T-cell (primary cell): ENCODE measurements around the gene TEX52. TPM values are rescaled to one million over a fixed set of nuclear protein-coding genes. Genes with fewer than 3 reads are reported as not detected.

Experiments used
- ATAC-seq, 4 experiments: fragments of 200-7000 bp in 3 of 4; fragments of 150-1000 bp in 1 of 4; cut with Tn5 transposase; replicated peaks in 1 of 4; 1 replicate in 3 of 4; 2 replicates in 1 of 4; pipeline ENCODE4 v1.10.0; 2021; ENCODE audit warnings: moderate library complexity in 3 of 4, mild to moderate bottlenecking in 2 of 4, moderate number of reproducible peaks in 1 of 4
- CTCF ChIA-PET, 2 donors: fragments of 300-600 bp; sonication (Branson Sonifier 250); formaldehyde crosslinking; loops; one replicate each; lab custom pipeline; 2022; ENCODE audit warnings: antibody characterized with exemption in 2 of 2; lab: Charles Lee
- POLR2A ChIA-PET, 2 donors: fragments of 300-600 bp; sonication (Branson Sonifier 250); formaldehyde crosslinking; loops; one replicate each; lab custom pipeline; 2022; ENCODE audit warnings: antibody characterized with exemption in 2 of 2; lab: Charles Lee
- DNase-seq, 35 experiments: peaks; one replicate each; pipeline versions ENCODE4 v3.0.0 to v3.0.0-alpha.2; 2013 to 2023
- H3K27ac ChIP-seq: one replicate; pipeline ENCODE4 v1.5.1; 2013; ENCODE audit warnings: low read length
- H3K27me3 ChIP-seq, 2 experiments: replicated peaks in 1 of 2; 1 replicate in 1 of 2; 2 replicates in 1 of 2; pipeline versions ENCODE4 v1.6.1 to v1.7.0; 2013; ENCODE audit warnings: low read length in 1 of 2, mixed read lengths in 1 of 2; ENCODE audit not compliant: control insufficient read depth in 2 of 2, insufficient read depth in 2 of 2; ENCODE audit errors: extremely low read depth in 1 of 2
- H3K36me3 ChIP-seq, 2 donors: 1 replicate in 1 of 2; 2 replicates in 1 of 2; pipeline versions ENCODE4 v1.6.1 to v1.7.0; 2013; ENCODE audit warnings: low read length in 1 of 2; ENCODE audit not compliant: control insufficient read depth in 2 of 2, insufficient read depth in 1 of 2; ENCODE audit errors: extremely low read depth in 1 of 2
- H3K4me1 ChIP-seq, 2 experiments: 1 replicate in 1 of 2; 2 replicates in 1 of 2; pipeline versions ENCODE4 v1.6.1 to v1.7.0; 2013; ENCODE audit warnings: low read length in 2 of 2, mixed read lengths in 1 of 2; ENCODE audit not compliant: insufficient read depth in 2 of 2, control insufficient read depth in 1 of 2; ENCODE audit errors: extremely low read depth in 1 of 2
- H3K4me3 ChIP-seq, 2 donors: 1 replicate in 1 of 2; 2 replicates in 1 of 2; pipeline versions ENCODE4 v1.5.1 to v1.7.0; 2013; ENCODE audit warnings: mild to moderate bottlenecking in 2 of 2, low read length in 1 of 2, moderate library complexity in 1 of 2; ENCODE audit not compliant: control insufficient read depth in 1 of 2; ENCODE audit errors: extremely low read depth in 1 of 2
- H3K9me3 ChIP-seq: 2 replicates; pipeline ENCODE4 v1.7.0; 2013
- H3K27ac Mint-ChIP-seq, 2 donors: one replicate each; pipeline ENCODE4 v1.8.0; 2020 to 2021; ENCODE audit warnings: mild to moderate bottlenecking in 2 of 2, mixed read lengths in 2 of 2
- H3K27me3 Mint-ChIP-seq, 2 donors: one replicate each; pipeline ENCODE4 v1.8.0; 2021 to 2022; ENCODE audit warnings: mixed read lengths in 2 of 2
- H3K36me3 Mint-ChIP-seq: one replicate; pipeline ENCODE4 v1.8.0; 2021; ENCODE audit warnings: mixed read lengths
- H3K4me1 Mint-ChIP-seq, 3 donors: one replicate each; pipeline ENCODE4 v1.8.0; 2020 to 2022; ENCODE audit warnings: mixed read lengths in 3 of 3, mild to moderate bottlenecking in 1 of 3
- H3K4me3 Mint-ChIP-seq, 3 donors: one replicate each; pipeline ENCODE4 v1.8.0; 2020 to 2022; ENCODE audit warnings: mild to moderate bottlenecking in 3 of 3, mixed read lengths in 3 of 3, moderate library complexity in 3 of 3
- H3K9me3 Mint-ChIP-seq, 3 donors: one replicate each; pipeline ENCODE4 v1.8.0; 2020 to 2022; ENCODE audit warnings: mixed read lengths in 3 of 3
- whole genome bisulfite sequencing: methylation state at CpG from one replicate; pipeline ENCODE4 v1.1.5; 2013; ENCODE audit warnings: missing lambda C conversion rate; ENCODE audit not compliant: insufficient coverage; 5-methylcytosine and 5-hydroxymethylcytosine counted together
- total RNA-seq, 35 experiments: library from RNA in 6 of 35; stranded (reverse) in 6 of 35; fragments of 120-200 nt in 1 of 35; gene quantifications; one replicate each; pipeline versions ENCODE4 v1.2.1 to v1.2.4 and lab custom pipeline; 2013 to 2026

Gene TEX52
- total RNA-seq, 5 donors from 2014 or later (not counting 1 experiment from before 2014, with no cell fraction given): not detected

DNA sequence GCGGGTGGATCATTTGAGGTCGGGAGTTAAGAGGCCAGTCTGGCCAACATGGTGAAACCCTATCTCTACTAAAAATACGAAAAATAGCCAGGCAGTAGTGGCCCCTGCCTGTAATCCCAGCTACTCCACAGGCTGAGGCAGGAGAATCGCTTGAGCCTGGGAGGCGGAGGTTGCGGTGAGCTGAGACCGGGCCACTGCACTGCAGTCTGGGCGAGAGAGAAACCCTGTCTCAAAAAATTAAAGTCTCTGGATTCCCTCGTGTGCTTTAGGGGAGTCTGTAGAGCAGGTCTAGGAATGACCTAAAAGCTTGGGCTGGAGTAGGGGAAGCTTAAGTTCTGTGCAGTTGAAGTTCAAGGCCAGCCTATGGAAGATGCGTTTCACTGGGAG, 33.2 kb upstream of the TEX52 start:
- Histone ChIP-seq H3K4me1 (peaks cover 0 to 17% of the 10 kb centered on the region in 2 experiments), H3K4me3 (peak overlapping the region; percentile 19 to 87), H3K36me3 (peaks cover 3 to 6% of the 10 kb centered on the region in 2 donors), H3K27ac (peak overlapping the region; percentile 70), H3K9me3 (no peaks in the 10 kb centered on the region), H3K27me3 (no peaks in the 10 kb centered on the region)
- ChIA-PET CTCF (interaction anchor here in 1 of 2 donors (0.9 to 1.0 kb wide), 2 partner anchors 9 to 12 kb away, joined by 4 to 6 read pairs; no protein-coding TSS in a partner anchor), POLR2A (interaction anchor here (0.9 to 1.1 kb wide), 4 partner anchors 9 to 15 kb away, joined by 3 to 5 read pairs (median 4); partner anchors contain the start of genes FOXM1 (in 1 of the 2) and RHNO1 (in 1 of the 2))
- ATAC-seq: no peak
- peak overlapping the region; percentile 91 to 96 for H3K27ac Mint-ChIP-seq
- peak overlapping the region; percentile 88 to 94 (median 93) for H3K4me3 Mint-ChIP-seq
- H3K27me3 Mint-ChIP-seq: no peaks in the 10 kb centered on the region
- H3K9me3 Mint-ChIP-seq: no peaks in the 10 kb centered on the region
- H3K4me1 Mint-ChIP-seq: peaks cover 18 to 35% (median 29%) of the 10 kb centered on the region in 3 donors
- 85% methylated on average over 9 of the region's 10 CpGs for WGBS
- H3K36me3 Mint-ChIP-seq: peaks cover 8% of the 10 kb centered on the region
- DNase-seq: no peak

DNA sequence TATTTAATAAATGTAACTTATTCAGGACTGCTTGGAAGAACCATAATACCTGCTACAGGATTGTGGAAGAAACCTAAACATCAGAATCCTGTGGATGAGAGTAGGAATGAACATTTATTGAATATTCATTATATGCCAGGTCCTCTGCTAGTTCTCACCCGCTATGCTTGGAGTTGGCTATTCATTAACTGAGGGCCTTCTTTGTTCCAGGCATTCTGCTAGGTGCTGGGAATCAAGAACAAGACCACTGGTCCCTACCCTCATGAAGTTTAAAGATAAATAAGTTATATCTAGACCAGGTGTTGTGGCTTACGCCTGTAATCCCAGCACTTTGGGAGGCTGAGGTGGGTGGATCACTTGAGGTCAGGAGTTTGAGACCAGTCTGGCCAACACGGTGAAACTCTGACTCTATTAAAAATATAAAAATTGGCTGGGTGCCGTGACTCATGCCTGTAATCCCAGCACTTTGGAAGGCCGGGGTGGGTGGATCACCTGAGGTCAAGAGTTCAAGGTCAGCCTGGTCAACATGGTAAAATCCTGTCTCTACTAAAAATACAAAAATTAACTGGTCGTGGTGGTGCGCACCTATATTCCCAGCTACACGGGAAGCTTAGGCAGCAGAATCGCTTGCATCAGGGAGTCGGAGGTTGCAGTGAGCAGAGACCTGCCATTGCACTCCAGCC, 30.1 kb upstream of the TEX52 start:
- Mint-ChIP-seq H3K27me3 (no peaks in the 10 kb centered on the region), H3K36me3 (peaks cover 13% of the 10 kb centered on the region), H3K27ac (no peak overlapping the region), H3K4me1 (peaks cover 25 to 35% (median 26%) of the 10 kb centered on the region in 3 donors), H3K4me3 (no peak overlapping the region), H3K9me3 (no peaks in the 10 kb centered on the region)
- ATAC-seq (no peak), DNase-seq (no peak)
- ChIA-PET POLR2A (interaction anchor here in 1 of 2 donors (0.6 to 0.8 kb wide), 2 partner anchors 9 to 12 kb away, joined by 3 to 6 read pairs; no protein-coding TSS in a partner anchor), CTCF (interaction anchor here (0.6 to 1.0 kb wide), 2 partner anchors 11 to 846 kb away, joined by 3 read pairs; no protein-coding TSS in a partner anchor)
- Histone ChIP-seq H3K27me3 (no peaks in the 10 kb centered on the region), H3K27ac (no peak overlapping the region), H3K4me3 (no peak overlapping the region), H3K9me3 (no peaks in the 10 kb centered on the region), H3K36me3 (peaks cover 6 to 7% of the 10 kb centered on the region in 2 donors), H3K4me1 (peaks cover 0 to 17% of the 10 kb centered on the region in 2 experiments)
- WGBS: 98% methylated on average over 7 of the region's 10 CpGs

DNA sequence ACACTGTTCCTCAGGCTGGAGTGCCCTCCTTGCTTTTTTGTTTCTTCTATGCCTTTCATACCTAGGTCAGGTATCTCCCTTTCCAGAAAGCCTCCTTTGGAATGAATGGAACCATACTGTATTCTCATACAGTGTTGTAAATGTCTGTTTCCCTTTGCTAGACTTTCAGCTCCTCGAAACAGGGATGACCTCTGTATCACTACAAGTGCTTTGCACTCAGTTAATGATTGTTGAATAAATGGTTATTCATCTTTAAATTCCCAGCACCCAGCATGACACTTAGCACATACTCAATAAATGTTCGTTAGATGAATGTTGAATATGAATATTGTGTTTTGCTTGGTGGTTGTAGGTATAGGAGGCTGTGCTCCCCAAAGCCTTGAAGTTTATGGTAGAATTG, 28.0 kb upstream of the TEX52 start:
- H3K27me3 Mint-ChIP-seq: no peaks in the 10 kb centered on the region
- WGBS: no CpG with 5 or more reads among the region's 2 CpGs
- H3K27ac Mint-ChIP-seq: peak overlapping the region; percentile 1 to 8
- peaks cover 13% of the 10 kb centered on the region for H3K36me3 Mint-ChIP-seq
- H3K4me1 Mint-ChIP-seq: peaks cover 17 to 29% (median 19%) of the 10 kb centered on the region in 3 donors
- DNase-seq (no peak), ATAC-seq (no peak)
- Histone ChIP-seq H3K9me3 (no peaks in the 10 kb centered on the region), H3K4me3 (no peak overlapping the region), H3K36me3 (peaks cover 6 to 7% of the 10 kb centered on the region in 2 donors), H3K27me3 (no peaks in the 10 kb centered on the region), H3K4me1 (peaks cover 0 to 12% of the 10 kb centered on the region in 2 experiments), H3K27ac (no peak overlapping the region)
- no peaks in the 10 kb centered on the region for H3K9me3 Mint-ChIP-seq
- POLR2A ChIA-PET: interaction anchor here in 1 of 2 donors (0.7 kb wide), 1 partner anchor 51 kb away, joined by 3 read pairs; no protein-coding TSS in a partner anchor
- no peak overlapping the region for H3K4me3 Mint-ChIP-seq
- CTCF ChIA-PET: interaction anchor here (0.6 to 0.7 kb wide), 5 partner anchors 9 to 1955 kb away, joined by 3 to 7 read pairs (median 6); no protein-coding TSS in a partner anchor

DNA sequence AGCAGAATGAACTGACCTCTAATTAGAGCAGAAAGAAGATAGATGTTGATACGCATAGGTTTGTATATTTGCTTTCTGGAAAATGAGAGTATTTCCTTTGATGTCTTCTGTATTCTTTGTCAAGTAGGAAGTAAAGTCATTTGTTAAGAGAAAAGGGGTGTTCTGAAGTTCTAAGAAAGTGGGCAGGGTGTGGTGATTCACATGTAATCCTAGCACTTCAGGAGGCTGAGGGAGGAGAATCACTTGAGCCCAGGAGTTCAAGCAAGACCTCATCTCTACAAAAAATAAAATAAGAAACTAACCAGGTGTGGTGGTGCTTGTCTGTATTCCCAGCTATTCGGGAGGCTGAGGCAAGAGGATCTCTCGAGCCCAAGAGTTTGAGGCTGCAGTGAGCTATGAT, 23.0 kb upstream of the TEX52 start:
- WGBS: 43% methylated on average over 1 of the region's 3 CpGs
- Histone ChIP-seq H3K4me3 (no peak overlapping the region), H3K36me3 (peaks cover 0 to 3% of the 10 kb centered on the region in 2 donors), H3K4me1 (peaks cover 5 to 42% of the 10 kb centered on the region in 2 experiments), H3K27ac (no peak overlapping the region), H3K27me3 (no peaks in the 10 kb centered on the region), H3K9me3 (no peaks in the 10 kb centered on the region)
- H3K9me3 Mint-ChIP-seq: no peaks in the 10 kb centered on the region
- H3K4me3 Mint-ChIP-seq: peak overlapping the region in 2 of 3 donors; percentile 48 to 92
- ChIA-PET POLR2A (no interaction called here), CTCF (interaction anchor here (0.6 to 1.2 kb wide), 4 partner anchors 10 to 88 kb away, joined by 3 to 9 read pairs (median 4); no protein-coding TSS in a partner anchor)
- ATAC-seq (no peak), DNase-seq (no peak)
- H3K36me3 Mint-ChIP-seq: peaks cover 4% of the 10 kb centered on the region
- peak overlapping the region; percentile 43 to 61 for H3K27ac Mint-ChIP-seq
- H3K27me3 Mint-ChIP-seq: no peaks in the 10 kb centered on the region
- H3K4me1 Mint-ChIP-seq: peaks cover 37 to 46% (median 39%) of the 10 kb centered on the region in 3 donors

DNA sequence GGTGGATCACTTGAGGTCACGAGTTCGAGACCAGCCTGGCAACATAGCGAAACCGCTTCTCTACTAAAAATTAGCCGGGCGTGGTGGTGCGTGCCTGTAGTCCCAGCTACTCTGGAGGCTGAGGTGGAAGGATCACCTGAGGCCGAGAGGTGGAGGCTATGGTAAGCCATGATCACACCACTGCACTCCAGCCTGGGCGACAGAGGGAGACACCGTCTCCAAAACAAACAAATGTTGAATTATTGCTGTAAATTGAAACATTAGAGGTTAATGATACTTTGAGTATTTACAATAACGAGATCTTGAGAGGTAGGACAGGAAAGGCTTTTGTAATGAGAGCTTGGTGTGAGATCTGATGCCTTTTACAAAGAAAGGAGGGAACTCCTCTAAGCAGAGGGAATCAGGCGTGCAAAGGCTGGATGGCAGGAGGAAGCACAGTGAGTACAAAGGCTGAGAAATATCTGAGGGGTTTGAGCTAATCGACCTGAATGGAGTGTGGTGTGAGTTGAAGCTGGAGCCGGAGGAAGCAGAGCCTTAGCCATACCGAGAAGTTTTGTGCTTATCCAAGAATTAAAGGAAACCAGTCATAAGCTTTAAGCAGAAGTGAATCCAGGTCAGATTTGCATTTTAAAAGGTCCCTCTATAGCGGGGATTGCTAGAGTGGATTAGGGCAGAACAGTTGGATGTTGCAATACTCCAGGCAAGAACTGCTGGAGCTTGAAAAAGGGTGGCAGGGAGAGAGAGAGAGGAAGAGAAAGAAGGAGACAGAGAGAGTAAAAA, 21.3 kb upstream of the TEX52 start:
- H3K27me3 ChIP-seq: no peaks in the 10 kb centered on the region
- H3K9me3 ChIP-seq: no peaks in the 10 kb centered on the region
- Mint-ChIP-seq H3K4me1 (peaks cover 31 to 42% (median 39%) of the 10 kb centered on the region in 3 donors), H3K27ac (peak overlapping the region; percentile 99), H3K36me3 (no peaks in the 10 kb centered on the region), H3K27me3 (no peaks in the 10 kb centered on the region), H3K4me3 (peak overlapping the region; percentile 92 to 98 (median 98)), H3K9me3 (no peaks in the 10 kb centered on the region)
- ATAC-seq (no peak), DNase-seq (peak in 1 of 35 experiments; percentile 12)
- 28% methylated on average over 10 of the region's 16 CpGs for WGBS
- H3K4me3 ChIP-seq: peak overlapping the region; percentile 75 to 94
- POLR2A ChIA-PET: interaction anchor here (0.7 to 1.1 kb wide), 4 partner anchors 8 to 1167 kb away, joined by 3 read pairs; no protein-coding TSS in a partner anchor
- peaks cover 5 to 41% of the 10 kb centered on the region in 2 experiments for H3K4me1 ChIP-seq
- H3K36me3 ChIP-seq: peaks cover 0 to 3% of the 10 kb centered on the region in 2 donors
- CTCF ChIA-PET: interaction anchor here (0.6 to 1.3 kb wide), 4 partner anchors 10 to 207 kb away, joined by 3 to 6 read pairs (median 4); partner anchors contain the start of gene TULP3 (in 1 of the 2)
- peak overlapping the region; percentile 90 for H3K27ac ChIP-seq
